Measurements from ENCODE around the gene RET. TPM values are rescaled to one million over a fixed set of nuclear protein-coding genes. Genes with fewer than 3 reads are reported as not detected.

Gene RET
- total RNA-seq, 1 experiment from 2014 or later = 81.1 TPM

GRCh38 chr10:43105102-43105955 lies 28.5 kb downstream of the RET start:
- ATAC-seq (peak; percentile 91), DNase-seq (ENCODE audit: low read depth, low spot score) (peak; percentile 45)
- no peaks in the 10 kb centered on the region for H3K36me3 ChIP-seq (ENCODE audit: control insufficient read depth, insufficient read depth, low read length)
- ChIA-PET POLR2A (no interaction called here), CTCF (no interaction called here)
- TF ChIP-seq TCF7L2 (IDR thresholded peaks at IDR 0.05; ENCODE audit: low read depth, low read length) = no peak
- peak in 1 of 2 experiments; percentile 52; a peak in 1 of 4 replicates for TF ChIP-seq REST (IDR thresholded peaks at IDR 0.05; ENCODE audit: insufficient read depth in 1 of 2, low read depth in 2 of 2, low read length in 1 of 2)
- 0 out of 2 replicates have a peak, but pooled peaks have one; percentile 23 for TF ChIP-seq SIN3A (IDR thresholded peaks at IDR 0.05; ENCODE audit: borderline replicate concordance, insufficient read depth, low read depth, low read length)
- TF ChIP-seq CTCF (IDR thresholded peaks at IDR 0.05) = peak; percentile 100
- TF ChIP-seq POLR2AphosphoS5 (IDR thresholded peaks at IDR 0.05; ENCODE audit: low read depth, low read length) = no peak
- H3K27ac ChIP-seq (ENCODE audit: low read length) = peak overlapping the region; percentile 75
- intact Hi-C loops (cut with micrococcal nuclease; ENCODE audit: unreplicated experiment) = loop anchor here (2.0 to 5.0 kb wide), 3 partner anchors 239 to 553 kb away; no protein-coding TSS in a partner anchor
- H3K4me1 ChIP-seq (ENCODE audit: control insufficient read depth, insufficient read depth, low read length) = peaks cover 17% of the 10 kb centered on the region
- H3K27me3 ChIP-seq (ENCODE audit: control insufficient read depth, insufficient read depth, low read length) = no peaks in the 10 kb centered on the region
- no TSS peak for BruUV-seq (replicated peaks)
- H3K9me3 ChIP-seq (ENCODE audit: control insufficient read depth, insufficient read depth, low read depth, low read length) = no peaks in the 10 kb centered on the region
- in situ Hi-C loops (cut with HindIII; ENCODE audit: low pct_unique_long_range_greater_than_20kb, low sequenced_read_pairs) = no loop called here
- H3K4me3 ChIP-seq (ENCODE audit: low read depth in 2 of 2, low read length in 2 of 2) = peak overlapping the region; percentile 55 to 68

- no peaks in the 10 kb centered on the region for H3K9me3 ChIP-seq (ENCODE audit: control insufficient read depth, insufficient read depth, low read depth, low read length)
- H3K4me3 ChIP-seq (ENCODE audit: low read depth in 2 of 2, low read length in 2 of 2) = no peak overlapping the region; a peak in 1 of 4 replicates
- intact Hi-C loops (cut with micrococcal nuclease; ENCODE audit: unreplicated experiment) = loop anchor here (2.0 to 5.0 kb wide), 3 partner anchors 239 to 554 kb away; no protein-coding TSS in a partner anchor
- peak overlapping the region; percentile 59; the same call in 1 of the 2 replicates for H3K27ac ChIP-seq (ENCODE audit: low read length)
- POLR2A ChIA-PET = no interaction called here
- H3K4me1 ChIP-seq (ENCODE audit: control insufficient read depth, insufficient read depth, low read length) = peaks cover 23% of the 10 kb centered on the region
- no peak for TF ChIP-seq SIN3A (IDR thresholded peaks at IDR 0.05; ENCODE audit: borderline replicate concordance, insufficient read depth, low read depth, low read length)
- TF ChIP-seq REST (IDR thresholded peaks at IDR 0.05; ENCODE audit: insufficient read depth in 1 of 2, low read depth in 2 of 2, low read length in 1 of 2) = no peak
- TF ChIP-seq CTCF (IDR thresholded peaks at IDR 0.05) = no peak
- no peak for TF ChIP-seq POLR2AphosphoS5 (IDR thresholded peaks at IDR 0.05; ENCODE audit: low read depth, low read length)
- TF ChIP-seq TCF7L2 (IDR thresholded peaks at IDR 0.05; ENCODE audit: low read depth, low read length) = no peak
- CTCF ChIA-PET = no interaction called here
- in situ Hi-C loops (cut with HindIII; ENCODE audit: low pct_unique_long_range_greater_than_20kb, low sequenced_read_pairs) = no loop called here
- no peak for DNase-seq (ENCODE audit: low read depth, low spot score)
- BruUV-seq (replicated peaks) = no TSS peak
- no peaks in the 10 kb centered on the region for H3K36me3 ChIP-seq (ENCODE audit: control insufficient read depth, insufficient read depth, low read length)
- no peak for ATAC-seq
- H3K27me3 ChIP-seq (ENCODE audit: control insufficient read depth, insufficient read depth, low read length) = no peaks in the 10 kb centered on the region
Observed at GRCh38 chr10:43105956-43106229, 29.0 kb downstream of the RET start.

All from Panc1 (cell line).